Gastroesophageal sphincter (tissue), 3 donors: ENCODE measurements around the gene HNRNPUL1.

Experiments used
- CTCF ChIP-seq, 4 experiments: fragments of 200-600 bp in 2 of 4; fragments of 450-650 bp in 2 of 4; sonication (generic) in 1 of 4; IDR thresholded peaks; one replicate each; pipeline ENCODE4 v1.5.1; 2017 to 2019; ENCODE audit warnings: antibody characterized with exemption in 4 of 4, mild to moderate bottlenecking in 2 of 4, moderate library complexity in 2 of 4
- EP300 ChIP-seq: sonication (generic); formaldehyde crosslinking; IDR thresholded peaks from one replicate; pipeline ENCODE4 v1.6.1; 2017; ENCODE audit warnings: antibody characterized with exemption, mild to moderate bottlenecking
- POLR2A ChIP-seq, 2 donors: fragments of 450-650 bp; IDR thresholded peaks; one replicate each; pipeline ENCODE4 v1.6.1; 2017; ENCODE audit warnings: antibody characterized with exemption in 2 of 2, mild to moderate bottlenecking in 2 of 2, moderate library complexity in 1 of 2

DNA sequence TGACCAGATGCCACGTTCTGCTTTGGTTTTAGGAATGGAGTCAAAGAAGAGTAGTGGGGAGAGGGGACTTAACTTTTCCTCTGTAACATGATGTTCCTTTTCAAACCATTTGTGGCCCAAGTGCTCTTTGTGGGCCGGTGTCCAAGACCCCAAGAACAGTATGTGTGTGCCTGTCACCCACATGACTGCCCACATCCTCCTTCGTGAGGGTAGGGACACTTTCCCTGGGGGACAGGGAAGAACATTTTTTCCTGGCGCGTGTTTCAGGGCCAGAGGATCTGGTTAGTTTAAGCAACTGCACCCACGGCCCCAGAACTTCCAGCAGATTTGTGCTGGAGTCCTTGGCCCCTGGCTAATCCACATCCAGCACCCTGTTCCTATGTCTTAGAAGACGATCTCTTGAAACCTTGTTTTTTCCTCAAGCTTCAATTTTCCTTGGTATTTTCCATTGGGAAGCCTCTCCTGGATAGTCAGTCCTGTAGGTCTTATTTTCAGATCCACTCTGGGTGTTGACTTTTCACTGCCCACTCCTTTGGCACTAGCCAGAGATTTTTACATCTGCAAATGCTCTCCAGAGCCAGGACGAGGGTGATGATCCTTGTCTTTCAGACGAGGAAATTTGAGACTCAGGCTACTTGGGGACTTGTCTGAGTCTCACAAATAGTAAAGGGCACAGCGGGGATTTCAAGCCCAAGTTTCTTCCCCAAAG, 35.0 kb downstream of the HNRNPUL1 start:
- TF ChIP-seq POLR2A (IDR thresholded peaks at IDR 0.05) = no peak
- no peak for TF ChIP-seq EP300
- no peak for TF ChIP-seq CTCF (IDR thresholded peaks at IDR 0.05)
